Measurements from ENCODE around the gene ADCY9. TPM values are rescaled to one million over a fixed set of nuclear protein-coding genes. Genes with fewer than 3 reads are reported as not detected.

Gene ADCY9
- total RNA-seq, 4 donors from 2014 or later: 13.1 to 25.1 (median 18.5) TPM

DNA sequence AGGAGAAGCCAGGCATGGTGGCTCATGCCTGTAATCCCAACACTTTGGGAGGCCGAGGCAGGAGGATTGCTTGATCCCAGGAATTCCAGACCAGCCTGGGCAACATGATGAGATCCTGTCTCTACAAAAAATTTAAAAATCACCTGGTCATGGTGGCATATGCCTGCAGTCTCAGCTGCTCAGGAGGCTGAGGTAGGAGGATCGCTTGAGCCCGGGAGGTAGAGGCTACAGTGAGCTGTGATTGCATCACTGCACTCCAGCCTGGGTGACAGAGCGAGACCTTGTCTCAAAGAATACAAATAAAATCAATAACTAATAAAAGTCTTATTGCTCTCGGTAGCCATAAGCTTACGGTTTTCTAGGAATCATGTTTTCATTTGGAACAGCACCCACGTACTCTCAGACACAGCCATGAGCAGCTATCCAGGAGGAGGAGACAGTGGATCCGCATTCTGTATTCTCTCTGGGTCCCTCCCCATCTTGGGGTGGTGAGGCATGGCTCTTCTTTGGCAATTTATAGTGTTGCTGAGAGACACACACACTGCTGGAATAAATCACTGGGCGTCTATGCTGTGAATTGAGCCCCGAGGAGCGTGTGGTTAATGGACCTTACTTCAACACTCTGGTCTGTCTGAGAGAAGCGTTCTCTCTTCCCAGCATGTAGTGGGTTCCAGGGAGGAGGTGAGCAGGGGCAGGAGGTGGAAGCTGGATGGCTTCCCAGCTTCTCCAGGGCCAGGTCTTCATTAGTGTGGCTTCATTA lies 8.5 kb upstream of the ADCY9 start:
- no peak overlapping the region for H3K4me3 ChIP-seq (ENCODE audit: low read depth, poor library complexity, severe bottlenecking)
- intact Hi-C loops (cut with DNase I; ENCODE audit: low total_unique reads): loop anchor here (10.0 kb wide), 1 partner anchor 120 kb away; the partner anchor contains the start of gene SRL
- no peak for TF ChIP-seq POLR2A (IDR thresholded peaks at IDR 0.05)
- TF ChIP-seq, protein P1, sequence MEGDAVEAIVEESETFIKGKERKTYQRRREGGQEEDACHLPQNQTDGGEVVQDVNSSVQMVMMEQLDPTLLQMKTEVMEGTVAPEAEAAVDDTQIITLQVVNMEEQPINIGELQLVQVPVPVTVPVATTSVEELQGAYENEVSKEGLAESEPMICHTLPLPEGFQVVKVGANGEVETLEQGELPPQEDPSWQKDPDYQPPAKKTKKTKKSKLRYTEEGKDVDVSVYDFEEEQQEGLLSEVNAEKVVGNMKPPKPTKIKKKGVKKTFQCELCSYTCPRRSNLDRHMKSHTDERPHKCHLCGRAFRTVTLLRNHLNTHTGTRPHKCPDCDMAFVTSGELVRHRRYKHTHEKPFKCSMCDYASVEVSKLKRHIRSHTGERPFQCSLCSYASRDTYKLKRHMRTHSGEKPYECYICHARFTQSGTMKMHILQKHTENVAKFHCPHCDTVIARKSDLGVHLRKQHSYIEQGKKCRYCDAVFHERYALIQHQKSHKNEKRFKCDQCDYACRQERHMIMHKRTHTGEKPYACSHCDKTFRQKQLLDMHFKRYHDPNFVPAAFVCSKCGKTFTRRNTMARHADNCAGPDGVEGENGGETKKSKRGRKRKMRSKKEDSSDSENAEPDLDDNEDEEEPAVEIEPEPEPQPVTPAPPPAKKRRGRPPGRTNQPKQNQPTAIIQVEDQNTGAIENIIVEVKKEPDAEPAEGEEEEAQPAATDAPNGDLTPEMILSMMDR (IDR thresholded peaks at IDR 0.05): no peak
- 82% methylated on average over 12 of the region's 12 CpGs for WGBS, 2 donors
- DNase-seq (ENCODE audit: low spot score in 2 of 2): no peak

DNA sequence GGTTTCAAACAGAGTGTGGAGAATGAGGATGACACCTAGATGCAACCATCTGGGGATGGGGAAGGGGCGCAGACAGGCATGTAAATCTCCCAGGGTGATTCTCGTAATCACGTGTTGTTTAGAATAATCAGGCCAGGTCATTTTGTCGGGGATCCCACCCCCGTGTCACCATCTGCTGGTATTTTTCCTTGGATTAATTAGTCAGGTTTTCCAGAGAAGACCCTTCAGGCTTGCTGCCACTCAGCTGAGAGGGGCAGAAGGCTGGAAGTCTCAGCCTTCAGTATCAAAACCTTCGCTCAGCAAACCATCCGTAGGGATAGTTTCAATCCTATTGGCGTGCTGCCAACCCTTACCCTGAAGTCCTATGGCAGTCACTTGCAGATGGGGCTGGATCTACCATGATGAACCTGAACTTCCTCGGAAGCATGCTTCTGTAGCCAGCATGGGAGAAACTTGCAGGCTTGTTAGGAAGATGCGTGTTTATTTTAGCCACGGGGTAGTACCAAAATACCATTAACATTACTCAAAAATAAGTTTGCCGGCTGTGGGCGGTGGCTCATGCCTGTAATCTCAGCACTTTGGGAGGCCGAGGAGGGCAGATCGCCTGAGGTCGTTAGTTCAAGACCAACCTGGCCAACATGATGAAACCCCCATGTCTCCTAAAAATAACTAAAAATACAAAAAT lies 7.5 kb upstream of the ADCY9 start:
- TF ChIP-seq POLR2A (IDR thresholded peaks at IDR 0.05): no peak
- TF ChIP-seq, protein P1 (IDR thresholded peaks at IDR 0.05): no peak
- intact Hi-C loops (cut with DNase I; ENCODE audit: low total_unique reads): loop anchor here (10.0 kb wide), 1 partner anchor 121 kb away; the partner anchor contains the start of gene SRL
- H3K4me3 ChIP-seq (ENCODE audit: low read depth, poor library complexity, severe bottlenecking): no peak overlapping the region
- 65 to 67% methylated on average over 16 of the region's 16 CpGs for WGBS, 2 donors
- no peak for DNase-seq (ENCODE audit: low spot score in 2 of 2)

DNA sequence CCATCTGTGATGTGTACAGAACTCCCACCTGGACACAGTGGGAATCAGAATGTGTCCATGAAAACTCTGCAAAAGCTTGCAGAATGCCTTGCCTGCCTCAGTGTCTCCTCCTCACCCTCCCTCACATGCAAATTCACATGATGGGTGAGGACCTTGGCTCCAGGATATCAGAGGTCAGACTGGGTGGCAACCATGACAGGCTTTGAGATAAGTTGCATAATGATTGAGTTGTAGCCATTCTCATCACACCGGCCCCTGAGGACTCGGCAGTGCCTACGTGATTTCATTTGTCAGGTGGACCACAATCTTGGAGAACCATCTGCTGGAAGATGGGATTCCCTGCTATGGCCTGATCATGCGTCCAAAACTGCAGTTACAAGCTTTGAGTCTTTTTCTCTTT lies 3.9 kb upstream of the ADCY9 start:
- intact Hi-C loops (cut with DNase I; ENCODE audit: low total_unique reads): loop anchor here (10.0 kb wide), 1 partner anchor 125 kb away; the partner anchor contains the start of gene SRL
- no peak for DNase-seq (ENCODE audit: low spot score in 2 of 2)
- WGBS, 2 donors: 93 to 94% methylated on average over 4 of the region's 4 CpGs

DNA sequence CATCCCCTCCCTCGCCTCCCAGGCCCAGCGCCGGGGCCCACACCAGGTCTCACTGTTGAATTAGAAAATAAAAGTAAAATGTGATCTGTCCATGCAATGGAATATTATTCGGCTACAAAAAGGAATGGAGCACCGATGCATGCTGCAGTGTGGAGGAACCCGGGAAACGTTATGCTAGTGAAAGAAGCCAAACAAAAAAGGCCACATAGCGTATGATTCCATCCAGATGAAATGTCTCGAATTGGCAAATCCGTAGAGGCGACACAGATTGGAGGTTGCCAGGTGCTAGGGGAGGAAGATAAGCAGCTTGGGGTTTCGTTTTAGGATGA lies 972 bp upstream of the ADCY9 start:
- WGBS, 2 donors: 85 to 91% methylated on average over 12 of the region's 12 CpGs
- intact Hi-C loops (cut with DNase I; ENCODE audit: low total_unique reads): no loop called here
- H3K4me3 ChIP-seq (ENCODE audit: low read depth, poor library complexity, severe bottlenecking): no peak overlapping the region
- DNase-seq (ENCODE audit: low spot score in 2 of 2): no peak
- TF ChIP-seq, protein P1 (IDR thresholded peaks at IDR 0.05): no peak
- TF ChIP-seq POLR2A (IDR thresholded peaks at IDR 0.05): no peak

More for the DNA sequence above, 3.9 kb upstream of the ADCY9 start:
- no peak overlapping the region for H3K4me3 ChIP-seq (ENCODE audit: low read depth, poor library complexity, severe bottlenecking)
- no peak for TF ChIP-seq POLR2A (IDR thresholded peaks at IDR 0.05)
- TF ChIP-seq, protein P1 (IDR thresholded peaks at IDR 0.05): no peak

DNA sequence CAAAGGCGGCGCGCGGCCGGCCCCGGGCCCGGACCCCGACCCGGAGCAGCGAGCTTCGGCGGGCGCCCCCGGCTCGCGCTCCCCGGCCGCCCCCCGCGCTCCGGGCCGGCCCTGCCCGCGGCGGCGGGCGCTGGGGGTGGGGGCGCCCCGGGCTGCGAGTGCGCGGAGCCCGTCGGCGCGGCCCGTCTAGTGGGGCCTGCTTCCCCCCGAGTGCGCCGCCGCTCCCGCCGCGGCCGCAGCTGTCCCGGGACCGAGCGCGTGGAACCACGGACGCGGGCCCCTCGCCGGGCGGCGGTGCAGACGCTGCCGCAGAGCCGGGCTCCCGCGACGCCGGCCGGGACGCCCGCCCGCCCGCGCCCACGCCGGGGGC lies 308 bp downstream of the ADCY9 start:
- H3K4me3 ChIP-seq (ENCODE audit: low read depth, poor library complexity, severe bottlenecking): peak overlapping the region; percentile 39
- WGBS, 2 donors: 0% methylated on average over 4 to 5 of the region's 71 CpGs
- intact Hi-C loops (cut with DNase I; ENCODE audit: low total_unique reads): no loop called here
- DNase-seq (ENCODE audit: low spot score in 2 of 2): no peak
- TF ChIP-seq POLR2A (IDR thresholded peaks at IDR 0.05): no peak
- TF ChIP-seq, protein P1 (IDR thresholded peaks at IDR 0.05): no peak

Data from lower leg skin (tissue), 4 donors.